Stimulated activated CD4-positive, alpha-beta T cell treated with anti-CD3 and anti-CD28 coated beads, Interleukin-4, amount 100 ng/mL, for 1 hour (primary cell): ENCODE results near the gene VEGFB.
A peak's percentile ranks its signal among the peaks of the same experiment; 100 is the strongest.
"Not testable (repeated sequence)": the region's sequence is repeated elsewhere in the genome, so short reads cannot be mapped to it uniquely, and the experiment has no call there.

Experiments
- DNase-seq: peaks from one replicate; pipeline ENCODE4 v3.0.0-alpha.2; 2020

The VEGFB gene

DNA sequence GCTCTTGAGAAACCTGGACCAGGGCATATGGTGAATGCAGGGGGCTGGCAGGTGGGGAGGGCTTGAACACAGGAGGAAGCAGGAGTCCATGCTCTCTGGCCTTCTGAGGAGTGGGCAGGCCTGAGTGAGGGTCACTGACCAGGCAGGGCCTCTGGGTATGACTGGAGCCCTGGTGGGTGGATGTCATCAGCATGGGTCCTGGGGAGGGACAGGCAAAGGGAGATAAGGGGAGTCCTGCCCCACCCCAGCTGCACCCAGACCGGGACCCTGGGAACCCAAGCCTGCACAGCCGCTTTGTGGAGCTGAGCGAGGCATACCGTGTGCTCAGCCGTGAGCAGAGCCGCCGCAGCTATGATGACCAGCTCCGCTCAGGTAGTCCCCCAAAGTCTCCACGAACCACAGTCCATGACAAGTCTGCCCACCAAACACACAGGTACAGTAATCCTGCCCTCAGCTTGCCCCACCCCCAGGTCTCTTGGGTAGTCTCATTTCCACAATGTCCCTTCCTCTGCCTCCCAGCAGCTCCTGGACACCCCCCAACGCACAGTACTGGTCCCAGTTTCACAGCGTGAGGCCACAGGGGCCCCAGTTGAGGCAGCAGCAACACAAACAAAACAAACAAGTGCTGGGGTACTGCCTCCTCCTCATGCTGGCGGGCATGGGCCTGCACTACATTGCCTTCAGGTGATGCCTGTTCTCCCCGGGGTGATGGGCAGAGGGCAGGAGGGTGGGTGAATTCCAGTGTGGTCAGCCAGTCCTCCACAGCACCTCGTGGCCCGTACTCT lies 2.0 kb upstream of the VEGFB start:
- no peak for DNase-seq

DNA sequence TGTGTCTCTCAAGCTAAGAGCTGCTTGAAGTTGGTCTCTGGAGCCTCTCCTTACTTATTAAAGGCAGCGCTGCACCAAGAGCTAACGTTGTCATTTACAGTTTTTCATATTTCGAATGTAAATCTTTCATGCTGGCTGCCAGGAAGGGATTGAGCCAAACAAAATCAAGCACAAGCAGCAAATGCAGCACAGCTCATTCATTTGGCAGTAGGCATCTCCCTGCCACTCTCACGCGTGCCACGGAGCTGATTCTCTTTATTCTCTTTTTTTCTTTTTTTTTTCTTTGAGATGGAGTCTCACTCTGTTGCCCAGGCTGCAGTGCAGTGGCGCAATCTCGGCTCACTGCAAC lies 1.4 kb upstream of the VEGFB start:
- DNase-seq, result no peak

DNA sequence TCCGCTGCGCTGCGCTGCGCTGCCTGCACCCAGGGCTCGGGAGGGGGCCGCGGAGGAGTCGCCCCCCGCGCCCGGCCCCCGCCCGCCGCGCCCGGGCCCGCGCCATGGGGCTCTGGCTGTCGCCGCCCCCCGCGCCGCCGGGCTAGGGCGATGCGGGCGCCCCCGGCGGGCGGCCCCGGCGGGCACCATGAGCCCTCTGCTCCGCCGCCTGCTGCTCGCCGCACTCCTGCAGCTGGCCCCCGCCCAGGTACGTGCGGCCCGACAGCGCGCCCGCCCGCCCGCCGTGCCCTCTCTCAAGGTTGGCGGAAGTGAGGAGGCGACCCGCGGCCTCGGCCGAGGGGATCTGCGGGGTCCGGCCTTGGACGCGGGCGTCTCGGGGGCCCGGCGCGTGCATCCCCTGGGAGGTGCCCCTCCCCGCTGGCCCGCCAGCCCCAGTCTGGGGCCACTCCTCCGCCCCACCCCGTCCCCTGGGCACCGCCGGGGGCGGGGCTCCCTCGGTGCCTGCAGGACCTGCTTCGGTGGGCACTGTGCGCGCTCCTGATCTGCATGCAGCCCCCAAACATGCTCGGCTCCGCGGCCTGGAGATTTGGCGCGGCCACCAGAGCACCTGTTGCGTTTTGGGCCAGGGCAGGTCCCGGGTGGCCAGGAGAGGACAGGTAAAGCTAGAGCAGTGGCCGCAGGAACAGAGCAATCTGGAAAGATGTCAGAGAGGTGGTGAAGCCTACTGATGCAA lies 429 bp downstream of the VEGFB start:
- DNase-seq, result peak; percentile 55

DNA sequence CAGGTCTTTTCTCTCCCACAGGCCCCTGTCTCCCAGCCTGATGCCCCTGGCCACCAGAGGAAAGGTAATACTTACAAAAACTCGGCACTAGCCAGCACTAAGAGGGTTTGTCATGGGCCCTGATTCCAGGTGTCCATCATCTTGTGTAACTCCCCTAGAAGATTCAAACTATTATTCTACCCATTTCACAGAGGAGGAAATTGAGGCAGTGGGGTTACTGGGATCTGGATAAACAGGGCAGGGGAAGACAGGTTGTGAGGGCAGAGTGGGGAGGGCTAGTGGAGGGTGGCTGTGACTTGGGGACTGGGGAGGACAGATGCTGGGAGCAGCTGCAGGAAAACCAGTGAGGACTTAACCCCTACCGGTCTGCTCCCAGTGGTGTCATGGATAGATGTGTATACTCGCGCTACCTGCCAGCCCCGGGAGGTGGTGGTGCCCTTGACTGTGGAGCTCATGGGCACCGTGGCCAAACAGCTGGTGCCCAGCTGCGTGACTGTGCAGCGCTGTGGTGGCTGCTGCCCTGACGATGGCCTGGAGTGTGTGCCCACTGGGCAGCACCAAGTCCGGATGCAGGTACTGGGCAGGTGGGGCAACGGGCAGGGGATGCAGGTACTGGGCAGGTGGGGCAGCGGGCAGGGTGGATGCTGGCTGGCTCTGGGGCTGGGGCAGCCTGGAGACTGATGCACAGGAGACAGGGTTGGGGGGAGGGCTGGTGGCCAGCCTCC lies 1.2 kb downstream of the VEGFB start:
- no peak for DNase-seq

DNA sequence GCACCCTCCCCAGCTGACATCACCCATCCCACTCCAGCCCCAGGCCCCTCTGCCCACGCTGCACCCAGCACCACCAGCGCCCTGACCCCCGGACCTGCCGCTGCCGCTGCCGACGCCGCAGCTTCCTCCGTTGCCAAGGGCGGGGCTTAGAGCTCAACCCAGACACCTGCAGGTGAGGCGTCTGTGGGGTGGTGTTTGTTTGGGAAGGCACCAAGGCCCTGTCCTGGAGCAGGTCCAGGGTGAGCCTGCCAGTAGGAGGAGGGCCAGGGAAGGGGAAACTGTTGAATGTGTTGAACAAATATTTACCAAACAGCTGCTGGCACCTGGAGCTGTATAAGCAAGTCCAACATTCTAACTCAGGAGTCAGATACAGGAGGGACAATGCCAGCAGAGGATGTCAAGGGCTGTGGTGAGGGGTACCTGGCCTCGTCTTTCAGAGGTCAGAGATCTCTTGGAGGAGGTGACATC lies 3.1 kb downstream of the VEGFB start:
- no peak for DNase-seq

DNA sequence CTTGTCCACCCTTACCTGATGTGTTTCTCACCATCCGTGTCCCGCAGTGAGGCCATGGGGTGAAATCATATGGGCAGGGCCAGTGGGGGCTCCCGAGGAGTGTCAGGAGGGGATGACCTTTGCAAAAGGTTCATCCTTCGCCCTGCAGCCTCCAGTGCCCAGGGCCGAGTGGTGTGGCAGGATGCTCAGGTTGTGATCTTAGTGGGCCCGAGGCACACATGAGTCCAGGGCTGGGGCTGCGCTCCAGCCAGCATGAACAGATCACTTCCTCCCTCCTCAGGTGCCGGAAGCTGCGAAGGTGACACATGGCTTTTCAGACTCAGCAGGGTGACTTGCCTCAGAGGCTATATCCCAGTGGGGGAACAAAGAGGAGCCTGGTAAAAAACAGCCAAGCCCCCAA lies 3.7 kb downstream of the VEGFB start:
- DNase-seq, result no peak

DNA sequence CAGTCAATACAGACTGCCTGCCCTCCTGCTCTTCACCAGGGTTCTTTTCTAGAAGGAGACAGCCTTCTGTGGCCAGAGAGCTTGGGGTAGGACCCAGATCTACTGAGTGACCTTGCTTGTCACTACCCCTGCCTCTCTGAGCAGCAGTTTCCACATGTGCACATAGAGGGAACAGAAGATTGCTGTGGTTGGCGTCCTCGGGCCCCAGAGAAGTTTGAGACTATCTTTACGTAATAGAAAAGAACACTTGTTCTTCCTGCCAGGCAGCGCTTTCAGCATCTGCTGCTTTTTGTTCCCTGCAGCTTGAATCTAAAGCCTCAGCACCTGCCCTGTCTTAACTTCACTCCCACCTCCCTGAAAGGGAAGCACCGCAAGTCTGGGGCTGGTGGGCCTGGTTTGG lies 4.6 kb downstream of the VEGFB start:
- no peak for DNase-seq

DNA sequence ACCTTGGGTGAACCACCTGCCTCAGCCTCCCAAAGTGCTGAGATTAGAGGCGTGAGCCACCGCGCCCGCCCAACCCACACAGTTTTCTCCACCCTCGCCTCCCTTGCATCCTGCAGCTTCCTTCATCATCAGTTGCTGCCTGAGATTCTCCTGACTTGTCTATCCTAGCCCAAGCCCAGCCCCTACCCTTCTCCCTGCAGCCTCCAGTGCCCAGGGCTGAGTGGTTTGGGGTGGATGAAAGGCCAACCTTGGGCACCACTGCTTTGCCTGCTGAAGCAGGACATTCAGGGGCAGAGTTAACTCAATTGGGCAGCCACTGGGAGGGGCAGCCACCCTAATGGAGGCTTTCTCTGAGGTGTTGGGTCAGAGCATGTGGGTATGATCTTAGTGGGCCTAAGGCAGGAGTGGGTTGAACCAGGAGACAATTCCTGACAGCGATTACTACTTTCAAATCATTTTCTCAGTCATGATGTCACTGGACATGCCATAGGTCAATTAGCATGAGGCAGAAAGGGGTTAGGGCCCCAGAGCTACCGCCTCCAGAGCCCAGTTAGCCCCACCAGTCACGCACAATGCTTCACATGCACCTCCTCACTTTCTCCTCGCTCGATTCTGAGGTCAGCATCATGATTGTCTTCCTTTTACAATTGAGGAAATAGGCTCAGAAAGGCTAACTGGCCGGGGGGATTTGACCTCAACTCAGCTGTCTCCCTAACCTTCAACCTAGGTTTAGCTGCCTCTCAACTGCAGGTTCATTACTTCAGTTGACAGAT lies 5.5 kb downstream of the VEGFB start:
- DNase-seq, result no peak

DNA sequence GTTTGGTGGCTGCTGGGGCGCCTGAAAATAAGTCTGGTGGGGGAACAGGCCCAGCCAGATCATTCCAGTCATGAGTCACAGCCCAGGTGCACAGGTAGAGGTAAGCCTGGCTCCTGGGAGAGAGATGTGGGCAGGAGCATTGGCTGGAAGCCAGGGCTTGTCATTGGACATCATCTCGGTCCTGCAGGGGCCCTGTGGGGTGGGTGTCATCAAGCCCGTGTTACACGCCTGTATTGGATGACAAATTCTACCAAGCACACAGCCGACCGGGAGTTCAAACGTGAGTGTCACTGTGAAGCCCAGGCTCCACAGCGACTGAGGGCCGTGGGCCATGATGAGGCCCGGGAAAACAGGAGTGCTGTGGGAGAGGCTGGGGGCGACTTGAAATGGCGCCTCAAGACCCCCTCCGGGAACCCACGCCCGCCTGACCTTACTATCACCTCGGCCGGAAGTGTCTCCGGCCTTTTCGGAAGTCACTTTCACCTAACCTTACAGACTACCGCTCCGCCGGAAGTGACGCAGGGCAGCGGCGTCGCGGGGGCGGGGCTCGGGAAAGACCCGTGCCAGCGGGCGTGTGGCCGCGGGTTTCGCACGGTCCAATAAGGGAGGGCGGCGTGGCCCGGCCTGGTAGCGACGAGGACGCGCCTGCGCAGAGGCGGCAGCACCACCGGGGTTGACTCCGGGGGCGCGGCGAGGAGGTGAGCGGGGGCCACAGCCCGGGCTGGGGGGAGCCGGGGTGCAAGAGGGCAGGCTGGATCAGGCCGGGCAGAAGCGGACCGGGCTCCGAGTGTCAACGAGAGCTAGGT lies 6.3 kb downstream of the VEGFB start, which contains the start of gene FKBP2:
TSS of gene FKBP2 (plus strand) at position 661 of the 806 bp plus-strand sequence. CDS start 1,293 bp downstream, outside the sequence.
- peak; percentile 98 for DNase-seq

DNA sequence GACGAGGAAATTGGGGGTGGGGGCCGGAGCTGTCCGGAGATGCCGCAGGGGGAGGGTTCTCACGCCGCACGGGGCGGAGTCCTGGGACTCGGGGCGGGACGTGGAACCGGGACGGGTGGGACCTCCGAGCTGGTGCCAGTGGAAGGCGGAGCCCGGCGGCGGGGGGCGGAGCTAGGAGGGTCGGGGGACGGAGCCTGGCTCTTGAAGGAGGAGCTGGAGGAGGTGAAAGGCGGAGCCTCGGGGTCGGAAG lies 6.8 kb downstream of the VEGFB start:
- DNase-seq, result peak; percentile 100

DNA sequence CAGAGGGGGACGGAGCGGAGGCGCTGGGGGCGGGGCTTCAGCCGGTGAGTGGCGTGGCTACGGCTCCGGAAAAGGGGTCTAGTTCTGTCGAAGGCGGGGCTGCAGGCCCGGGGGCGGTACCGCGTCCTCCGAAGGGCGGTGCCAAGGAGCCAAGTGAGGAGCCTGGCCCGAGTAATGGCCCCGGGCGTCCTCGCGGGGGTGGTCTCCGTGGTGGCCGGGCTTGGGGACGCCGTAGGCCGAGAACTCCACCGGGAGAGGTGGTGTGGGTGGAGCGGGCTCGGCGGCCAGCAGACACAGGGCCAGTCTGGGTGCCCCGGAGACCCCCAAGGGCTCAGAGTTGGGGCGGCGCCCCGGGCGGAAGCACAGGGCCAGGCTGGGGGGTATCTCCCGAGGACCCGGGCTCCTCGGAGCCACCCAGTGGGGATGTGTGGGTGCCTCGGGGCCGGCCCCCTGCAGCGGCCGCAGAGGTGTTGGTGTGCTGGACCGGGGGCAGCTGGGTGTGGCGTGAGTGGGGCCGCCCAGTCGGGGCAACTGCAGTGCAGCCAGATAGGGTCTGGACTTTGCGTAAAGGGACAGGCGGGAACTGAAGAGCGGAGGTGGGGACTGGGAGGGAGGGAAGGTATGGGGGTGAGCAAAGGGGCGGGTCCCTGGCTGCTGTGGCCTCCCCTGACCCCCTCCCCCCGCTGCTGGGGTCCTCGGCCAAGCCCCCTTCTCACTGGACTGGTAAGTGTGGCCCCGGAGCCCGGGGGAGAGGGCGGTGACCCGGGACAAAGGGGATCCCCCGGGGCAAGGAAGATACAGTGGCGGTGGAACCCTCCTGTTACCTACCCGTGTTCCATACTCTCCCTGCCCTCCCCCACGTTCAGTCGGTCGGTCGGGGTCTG lies 7.3 kb downstream of the VEGFB start:
- DNase-seq, result no peak

DNA sequence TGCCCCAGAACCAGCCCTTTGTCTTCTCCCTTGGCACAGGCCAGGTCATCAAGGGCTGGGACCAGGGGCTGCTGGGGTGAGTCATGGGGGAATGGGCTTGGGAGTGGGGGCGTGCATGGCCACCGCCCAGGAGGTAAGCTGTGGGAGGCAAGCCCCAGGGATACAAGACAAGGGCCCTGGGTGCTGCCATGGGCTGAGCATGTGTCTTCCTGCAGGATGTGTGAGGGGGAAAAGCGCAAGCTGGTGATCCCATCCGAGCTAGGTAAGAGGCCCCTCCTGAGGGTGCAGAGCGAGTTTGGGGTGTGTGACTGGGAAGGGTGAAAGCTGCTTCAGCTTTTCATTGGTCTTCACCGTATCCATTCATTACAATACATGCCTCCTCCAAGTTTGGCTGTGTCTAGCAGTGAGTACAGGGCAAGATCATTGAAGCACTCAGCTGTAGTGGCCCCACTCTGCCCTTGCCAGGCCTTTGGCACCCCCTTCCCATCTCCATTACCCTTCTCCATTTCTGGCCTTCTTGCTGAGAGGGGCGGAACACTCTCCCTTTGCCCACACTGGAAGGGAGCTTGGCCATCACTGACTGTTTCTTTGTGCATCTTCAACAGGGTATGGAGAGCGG lies 9.0 kb downstream of the VEGFB start:
- DNase-seq, result no peak

DNA sequence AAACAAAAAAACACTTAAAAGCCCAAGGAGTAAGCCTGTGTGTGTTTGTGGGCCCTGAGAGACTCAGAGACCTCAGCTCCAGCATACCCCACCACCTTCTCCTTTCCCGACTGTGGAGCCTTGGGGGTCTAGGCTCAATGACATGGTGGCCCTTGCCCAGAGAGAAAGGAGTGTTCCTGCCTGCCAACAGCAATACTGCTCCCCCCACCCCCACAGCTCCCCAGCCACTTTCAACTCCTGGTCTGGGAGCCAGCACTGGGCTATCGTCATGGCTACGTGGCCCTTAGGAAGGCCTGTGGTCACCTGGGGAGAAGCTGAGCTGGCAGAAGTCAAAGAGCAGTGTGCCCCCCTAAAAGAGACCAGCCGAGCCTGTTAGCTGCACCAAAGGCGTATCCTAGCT lies 9.7 kb downstream of the VEGFB start:
- DNase-seq, result no peak

DNA sequence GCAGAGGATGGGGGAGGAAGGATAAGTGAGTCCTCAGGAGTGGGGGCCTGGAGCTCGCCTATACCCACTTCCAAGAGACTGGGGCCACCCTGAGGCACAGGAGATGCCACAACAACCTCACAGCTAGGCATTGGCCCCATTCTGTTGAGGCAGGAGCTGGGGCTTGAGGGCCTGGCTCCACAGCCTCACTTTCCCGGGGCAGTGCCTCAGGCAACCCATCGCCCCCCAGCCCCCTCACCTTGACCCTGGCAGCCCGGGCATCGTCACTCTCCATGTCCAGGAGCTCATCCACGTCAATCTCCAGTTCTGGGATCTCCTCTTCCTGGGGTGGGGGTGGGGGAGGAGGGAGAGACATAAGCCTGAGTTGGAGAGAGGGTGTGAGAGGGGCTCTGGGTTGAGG lies 10.6 kb downstream of the VEGFB start:
- DNase-seq, result no peak

DNA sequence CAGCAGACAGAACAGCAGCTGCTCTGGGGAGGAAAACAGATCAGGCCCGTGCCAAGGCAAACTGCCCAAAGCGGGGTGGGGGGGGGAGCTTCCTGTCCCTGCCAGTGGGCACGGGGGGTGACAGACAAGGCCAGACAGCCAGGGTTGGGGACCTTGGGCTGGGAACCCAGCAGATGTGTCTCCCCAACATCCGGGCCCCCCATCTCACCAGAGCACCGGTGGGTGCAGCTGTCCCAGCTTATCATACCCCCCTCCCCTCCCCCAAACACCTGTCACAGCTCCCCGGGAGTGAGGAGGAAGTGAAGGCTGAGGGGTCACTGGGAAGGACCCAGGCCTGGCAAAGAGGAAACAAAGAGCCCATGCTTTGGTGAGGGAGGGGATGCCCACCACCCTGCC lies 11.0 kb downstream of the VEGFB start:
- no peak for DNase-seq

DNA sequence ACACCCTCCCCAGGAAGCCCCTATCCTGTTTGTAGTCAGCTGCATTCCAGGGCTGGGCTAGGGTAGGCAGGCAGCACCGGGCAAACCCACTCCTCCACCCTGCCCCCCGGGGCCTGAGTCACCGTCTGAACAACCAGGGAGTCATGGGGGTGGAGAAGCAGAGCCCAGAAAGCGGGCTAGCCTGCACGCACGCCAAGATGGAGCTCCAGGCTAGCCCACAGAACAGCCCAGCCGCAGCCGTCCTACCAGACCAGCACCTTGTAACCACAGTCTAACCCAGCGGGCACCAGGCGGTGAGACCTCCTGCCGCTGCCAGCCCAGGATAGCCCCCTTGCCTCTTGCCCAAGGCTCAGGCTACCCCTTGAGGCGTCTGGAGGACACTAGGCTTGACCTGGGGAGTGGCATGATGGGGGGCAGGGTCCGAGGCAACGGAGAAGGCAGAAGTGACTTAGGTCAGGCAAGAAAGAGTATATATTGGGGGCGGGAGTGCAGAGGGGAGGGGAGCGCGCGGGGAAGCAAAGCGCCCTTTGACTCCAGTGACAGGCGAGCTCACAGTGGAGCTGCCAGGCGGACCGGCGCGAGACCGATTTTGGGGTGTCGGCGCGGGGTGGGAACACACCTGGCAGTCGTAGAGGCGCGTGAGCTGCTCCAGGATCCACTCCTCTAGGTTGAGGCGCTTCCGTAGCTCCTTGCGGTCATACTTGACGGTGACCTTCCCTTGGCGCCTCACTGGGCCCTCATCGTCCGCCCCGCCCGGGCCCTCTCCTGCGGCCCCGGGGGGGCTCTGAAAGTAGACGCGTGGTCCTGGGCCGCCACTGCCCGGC lies 11.6 kb downstream of the VEGFB start:
- DNase-seq, result peak; percentile 86

DNA sequence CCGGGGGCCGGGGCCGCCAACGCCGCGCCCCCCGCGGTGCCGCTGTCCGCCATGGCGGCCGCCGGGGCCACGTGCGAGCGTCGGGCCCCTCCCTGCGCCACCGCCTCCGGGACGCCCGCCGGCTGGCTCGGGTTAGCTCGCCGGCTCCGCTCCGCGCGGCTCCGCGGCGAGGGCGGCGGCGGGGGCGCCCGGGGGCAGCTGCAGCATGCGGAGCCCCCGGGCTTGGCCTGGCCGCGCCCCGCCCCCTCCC lies 12.2 kb downstream of the VEGFB start:
- not testable (repeated sequence) for DNase-seq

DNA sequence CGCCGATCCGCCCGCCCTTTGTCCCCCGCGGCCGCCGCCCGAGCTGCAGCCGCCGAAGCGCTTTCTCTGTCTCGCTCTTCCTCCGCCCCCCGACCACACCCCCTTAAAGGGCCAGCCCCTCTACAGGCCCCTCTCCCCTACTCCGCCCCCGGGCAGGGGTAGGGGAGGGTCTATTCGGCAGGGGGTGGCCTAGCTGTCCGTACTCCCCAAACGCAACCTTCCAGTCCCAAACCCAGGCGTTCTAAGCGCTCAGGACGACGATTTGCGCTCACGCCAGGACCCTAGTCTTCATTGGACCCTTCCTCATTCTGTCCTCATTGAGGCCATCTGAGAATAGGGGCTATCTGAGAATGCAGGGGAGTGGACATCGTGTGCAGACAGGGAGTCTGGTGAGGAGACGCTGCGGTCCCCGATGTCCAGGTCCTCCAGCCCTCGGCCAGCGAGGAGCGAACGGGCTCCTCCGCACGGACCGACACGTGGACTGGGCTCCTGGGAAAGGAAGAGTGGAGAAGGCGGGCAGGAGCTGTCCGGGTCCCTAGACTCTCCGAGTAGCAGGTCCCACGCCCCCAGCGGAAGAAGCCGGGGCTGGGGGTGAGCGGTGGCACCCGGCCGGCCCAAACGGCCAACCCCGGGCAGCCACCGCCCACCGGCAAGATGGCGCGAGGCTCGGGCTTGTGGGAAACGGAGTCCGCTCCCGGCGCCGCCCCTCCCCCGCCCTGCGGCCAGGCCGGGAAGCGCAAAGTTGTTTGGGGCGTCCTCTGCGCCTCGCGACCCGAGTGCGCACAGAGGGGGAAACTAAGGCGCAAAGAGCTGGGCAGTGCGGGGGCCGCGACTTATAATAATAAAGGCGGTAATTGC lies 12.7 kb downstream of the VEGFB start, which contains the start of gene PPP1R14B:
TSS of gene PPP1R14B (minus strand) at position 73 of the 858 bp plus-strand sequence. CDS start 270 bp downstream, outside the sequence.
- peak; percentile 87 for DNase-seq
